WTC11 (cell line): ENCODE results near the gene UBL4B. TPM values are rescaled to one million over a fixed set of nuclear protein-coding genes. Genes with fewer than 3 reads are reported as not detected.

ENCODE experiments used
- ATAC-seq: fragments of 200-7000 bp; cut with Tn5 transposase; 2 replicates; pipeline ENCODE4 v1.10.0; 2021; ENCODE audit warnings: mild to moderate bottlenecking, moderate library complexity
- CTCF ChIA-PET: fragments of 300-600 bp; sonication (Branson Sonifier 250); formaldehyde crosslinking; loops from one replicate; lab custom pipeline; 2021; ENCODE audit warnings: antibody characterized with exemption; lab: Charles Lee
- POLR2A ChIA-PET: fragments of 350-600 bp; sonication (Branson Sonifier 250); formaldehyde crosslinking; loops from one replicate; lab custom pipeline; 2021; ENCODE audit warnings: antibody characterized with exemption; lab: Charles Lee
- DNase-seq: peaks from one replicate; pipeline ENCODE4 v3.0.0; 2021; ENCODE audit warnings: low spot score
- H3K27ac Mint-ChIP-seq: 2 replicates; pipeline ENCODE4 v1.8.0; 2021; ENCODE audit warnings: mixed read lengths
- H3K27me3 Mint-ChIP-seq: 2 replicates; pipeline ENCODE4 v1.8.0; 2021; ENCODE audit warnings: low read depth, mild to moderate bottlenecking, moderate library complexity, mixed read lengths
- H3K36me3 Mint-ChIP-seq: 2 replicates; pipeline ENCODE4 v1.8.0; 2021; ENCODE audit warnings: mixed read lengths
- H3K4me1 Mint-ChIP-seq: 2 replicates; pipeline ENCODE4 v1.8.0; 2022; ENCODE audit warnings: mixed read lengths
- H3K4me3 Mint-ChIP-seq: 2 replicates; pipeline ENCODE4 v1.8.0; 2021; ENCODE audit warnings: mild to moderate bottlenecking, moderate library complexity, mixed read lengths
- H3K9me3 Mint-ChIP-seq: 2 replicates; pipeline ENCODE4 v1.8.0; 2021; ENCODE audit warnings: mixed read lengths
- ESRRA ChIP-seq: sonication (generic); formaldehyde crosslinking; IDR thresholded peaks from 2 replicates; pipeline ENCODE4 v1.8.1; 2022; ENCODE audit warnings: mild to moderate bottlenecking, missing genetic modification reagents, borderline replicate concordance
- GRHL2 ChIP-seq: fragments of 250-450 bp; sonication (Bioruptor Pico); IDR thresholded peaks from 2 replicates; pipeline ENCODE4 v1.8.0; 2022; ENCODE audit warnings: mild to moderate bottlenecking, moderate library complexity; ENCODE audit not compliant: insufficient replicate concordance, severe bottlenecking
- GTF2I ChIP-seq: fragments of 250-450 bp; sonication (Bioruptor Pico); conservative IDR thresholded peaks from 2 replicates; pipeline ENCODE4 v1.4.0; 2021; ENCODE audit warnings: mild to moderate bottlenecking
- IRF2 ChIP-seq: sonication (generic); formaldehyde crosslinking; IDR thresholded peaks from 2 replicates; pipeline ENCODE4 v1.8.0; 2022; ENCODE audit warnings: low read depth, missing genetic modification reagents, borderline replicate concordance
- JAZF1 ChIP-seq: fragments of 250-450 bp; sonication (Bioruptor Pico); IDR thresholded peaks from 2 replicates; pipeline ENCODE4 v1.9.0; 2021; ENCODE audit warnings: moderate library complexity, mild to moderate bottlenecking, inconsistent platforms
- NFYB ChIP-seq: sonication (generic); formaldehyde crosslinking; conservative IDR thresholded peaks from 2 replicates; pipeline ENCODE4 v1.8.0; 2022; ENCODE audit warnings: low read depth, missing genetic modification reagents
- NR1H2 ChIP-seq: sonication (generic); formaldehyde crosslinking; IDR thresholded peaks from 2 replicates; pipeline ENCODE4 v1.9.0; 2021; ENCODE audit warnings: mild to moderate bottlenecking, moderate library complexity, missing genetic modification reagents
- PRRX2 ChIP-seq: fragments of 250-450 bp; sonication (Bioruptor Pico); IDR thresholded peaks from 2 replicates; pipeline ENCODE4 v1.8.0; 2021; ENCODE audit warnings: mild to moderate bottlenecking
- RELA ChIP-seq: sonication (generic); formaldehyde crosslinking; IDR thresholded peaks from 2 replicates; pipeline ENCODE4 v1.8.1; 2022; ENCODE audit warnings: missing genetic modification reagents, mild to moderate bottlenecking, borderline replicate concordance
- SOX15 ChIP-seq: fragments of 250-450 bp; sonication (Bioruptor Pico); IDR thresholded peaks from 2 replicates; pipeline ENCODE4 v1.9.0; 2021; ENCODE audit warnings: mild to moderate bottlenecking
- TCF7 ChIP-seq: sonication (generic); formaldehyde crosslinking; IDR thresholded peaks from 2 replicates; pipeline ENCODE4 v1.8.0; 2022; ENCODE audit warnings: mild to moderate bottlenecking, low read depth, missing genetic modification reagents, moderate library complexity
- TEAD4 ChIP-seq: sonication (generic); formaldehyde crosslinking; IDR thresholded peaks from 2 replicates; pipeline ENCODE4 v1.8.0; 2022; ENCODE audit warnings: mild to moderate bottlenecking, missing genetic modification reagents
- ZBTB21 ChIP-seq: sonication (generic); formaldehyde crosslinking; IDR thresholded peaks from 2 replicates; pipeline ENCODE4 v1.8.1; 2023; ENCODE audit warnings: mild to moderate bottlenecking, missing genetic modification reagents, borderline replicate concordance
- ZNF317 ChIP-seq: sonication (generic); formaldehyde crosslinking; IDR thresholded peaks from 2 replicates; pipeline ENCODE4 v1.8.1; 2023; ENCODE audit warnings: low read depth, mild to moderate bottlenecking, moderate library complexity, missing genetic modification reagents, borderline replicate concordance
- ZNF416 ChIP-seq: fragments of 250-450 bp; sonication (Bioruptor Pico); IDR thresholded peaks from 2 replicates; pipeline ENCODE4 v1.9.0; 2021; ENCODE audit warnings: mild to moderate bottlenecking, inconsistent platforms
- ZNF671 ChIP-seq: fragments of 250-450 bp; sonication (Bioruptor Pico); IDR thresholded peaks from 2 replicates; pipeline ENCODE4 v1.8.0; 2021; ENCODE audit warnings: mild to moderate bottlenecking
- total RNA-seq: library from RNA; stranded (reverse); gene quantifications from 3 replicates; pipeline ENCODE4 v1.2.3, GENCODE V29; 2021
- TF ChIP-seq, protein P1 (sequence below): sonication (generic); formaldehyde crosslinking; IDR thresholded peaks from 2 replicates; pipeline ENCODE4 v1.8.1; 2023; ENCODE audit warnings: mild to moderate bottlenecking, missing genetic modification reagents
- TF ChIP-seq, protein P2 (sequence below): sonication (generic); formaldehyde crosslinking; IDR thresholded peaks from 2 replicates; pipeline ENCODE4 v1.8.1; 2023; ENCODE audit warnings: mild to moderate bottlenecking, missing genetic modification reagents, moderate library complexity
- TF ChIP-seq, protein P3 (sequence below): fragments of 250-450 bp; sonication (Bioruptor Pico); IDR thresholded peaks from 2 replicates; pipeline ENCODE4 v1.9.0; 2021; ENCODE audit warnings: mild to moderate bottlenecking
- TF ChIP-seq, protein P4 (sequence below): sonication (generic); formaldehyde crosslinking; conservative IDR thresholded peaks from 2 replicates; pipeline ENCODE4 v1.8.1; 2023; ENCODE audit warnings: mild to moderate bottlenecking, low read depth, missing genetic modification reagents, moderate library complexity
- TF ChIP-seq, protein P5 (sequence below): sonication (generic); formaldehyde crosslinking; IDR thresholded peaks from 2 replicates; pipeline ENCODE4 v1.8.0; 2023; ENCODE audit warnings: missing genetic modification reagents, mild to moderate bottlenecking, borderline replicate concordance
- TF ChIP-seq, protein P6 (sequence below): fragments of 250-450 bp; sonication (Bioruptor Pico); IDR thresholded peaks from 2 replicates; pipeline ENCODE4 v1.9.0; 2021; ENCODE audit warnings: mild to moderate bottlenecking

UBL4B gene
- total RNA-seq, 1 experiment from 2014 or later, result 0.11 TPM

DNA sequence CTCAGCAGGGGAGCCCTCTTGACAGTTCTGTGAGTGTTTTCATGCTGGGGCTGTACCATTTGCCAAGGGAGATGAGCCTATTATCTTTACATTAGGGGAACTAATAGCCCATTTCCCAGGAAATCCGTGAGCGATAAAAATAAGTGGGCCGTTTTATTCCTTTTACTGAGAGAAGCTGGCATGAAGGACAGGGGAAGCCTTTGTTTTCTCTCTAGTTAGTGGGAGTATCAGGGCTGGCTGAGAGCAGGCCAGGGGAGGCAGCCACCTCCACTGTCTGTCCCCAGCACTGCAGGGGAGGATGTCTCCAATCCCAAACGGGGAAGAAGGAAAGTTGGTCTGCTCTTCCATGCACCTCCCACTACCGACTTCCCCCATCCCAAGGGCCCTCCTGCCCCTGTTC lies 2.5 kb downstream of the UBL4B start:
- TF ChIP-seq, protein P1, sequence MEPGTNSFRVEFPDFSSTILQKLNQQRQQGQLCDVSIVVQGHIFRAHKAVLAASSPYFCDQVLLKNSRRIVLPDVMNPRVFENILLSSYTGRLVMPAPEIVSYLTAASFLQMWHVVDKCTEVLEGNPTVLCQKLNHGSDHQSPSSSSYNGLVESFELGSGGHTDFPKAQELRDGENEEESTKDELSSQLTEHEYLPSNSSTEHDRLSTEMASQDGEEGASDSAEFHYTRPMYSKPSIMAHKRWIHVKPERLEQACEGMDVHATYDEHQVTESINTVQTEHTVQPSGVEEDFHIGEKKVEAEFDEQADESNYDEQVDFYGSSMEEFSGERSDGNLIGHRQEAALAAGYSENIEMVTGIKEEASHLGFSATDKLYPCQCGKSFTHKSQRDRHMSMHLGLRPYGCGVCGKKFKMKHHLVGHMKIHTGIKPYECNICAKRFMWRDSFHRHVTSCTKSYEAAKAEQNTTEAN (CRISPR knock-in tag), result no peak
- TF ChIP-seq JAZF1 (CRISPR knock-in tag) (no peak), GTF2I (CRISPR knock-in tag) (no peak), NFYB (CRISPR knock-in tag) (no peak), PRRX2 (CRISPR knock-in tag) (no peak), RELA (CRISPR knock-in tag) (no peak), ZNF671 (CRISPR knock-in tag) (no peak), NR1H2 (CRISPR knock-in tag) (no peak), SOX15 (CRISPR knock-in tag) (no peak), GRHL2 (CRISPR knock-in tag) (no peak), ZNF416 (CRISPR knock-in tag) (no peak), TEAD4 (no peak)
- TF ChIP-seq, all 79 proteins: peak for 0
- 0 out of 2 replicates have a peak, but pooled peaks cover 4% of the 10 kb centered on the region for H3K4me1 Mint-ChIP-seq
- H3K27ac Mint-ChIP-seq, result no peak overlapping the region
- CTCF ChIA-PET, result interaction anchor here (0.9 to 7.1 kb wide), 4 partner anchors 9 to 60 kb away, joined by 3 to 95 read pairs (median 22); no protein-coding TSS in a partner anchor
- POLR2A ChIA-PET, result no interaction called here
- H3K36me3 Mint-ChIP-seq, result no peaks in the 10 kb centered on the region
- no peaks in the 10 kb centered on the region; the same call in 1 of the 2 replicates for H3K9me3 Mint-ChIP-seq
- ATAC-seq (no peak), DNase-seq (no peak)
- no peaks in the 10 kb centered on the region; the same call in 1 of the 2 replicates for H3K27me3 Mint-ChIP-seq
- no peak overlapping the region for H3K4me3 Mint-ChIP-seq

DNA sequence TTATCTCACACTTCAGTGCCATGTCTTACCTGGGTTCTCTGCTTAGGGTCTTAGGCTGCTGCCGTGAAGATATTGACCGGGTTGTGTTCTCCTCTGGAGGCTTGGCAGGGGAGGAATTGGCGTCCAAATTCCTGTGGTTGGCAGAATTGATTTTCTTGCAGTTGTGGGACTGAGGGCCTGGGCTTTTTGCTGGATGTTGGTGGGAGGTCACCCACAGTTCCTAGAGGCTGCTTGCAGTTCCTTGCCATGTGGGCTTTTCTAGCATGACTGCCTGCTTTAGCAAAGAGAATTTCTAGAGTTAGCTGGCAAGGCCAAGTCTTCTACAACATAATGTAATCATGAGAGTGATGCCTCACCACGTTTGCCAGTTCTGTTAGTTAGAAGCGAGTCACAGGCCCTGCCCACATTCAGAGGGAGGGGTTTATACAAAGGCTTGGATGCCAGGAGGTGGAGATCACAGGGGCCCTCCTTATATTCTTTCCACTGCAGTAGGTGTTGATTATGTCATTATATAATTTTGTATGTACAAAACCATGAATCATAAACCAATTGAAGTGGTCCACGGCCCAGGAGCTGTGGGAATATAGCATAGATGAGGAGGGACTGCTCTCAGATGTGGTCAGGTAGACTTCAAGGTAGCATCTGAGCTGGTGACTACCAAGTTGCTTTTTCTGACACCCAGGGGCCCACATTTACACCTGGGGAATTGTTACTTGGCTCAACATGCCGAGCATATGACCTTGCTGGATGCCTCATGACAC lies 6.6 kb downstream of the UBL4B start:
- Mint-ChIP-seq H3K27ac (no peak overlapping the region), H3K27me3 (peaks cover 14% of the 10 kb centered on the region), H3K36me3 (peaks cover 8% of the 10 kb centered on the region)
- TF ChIP-seq, protein P2, sequence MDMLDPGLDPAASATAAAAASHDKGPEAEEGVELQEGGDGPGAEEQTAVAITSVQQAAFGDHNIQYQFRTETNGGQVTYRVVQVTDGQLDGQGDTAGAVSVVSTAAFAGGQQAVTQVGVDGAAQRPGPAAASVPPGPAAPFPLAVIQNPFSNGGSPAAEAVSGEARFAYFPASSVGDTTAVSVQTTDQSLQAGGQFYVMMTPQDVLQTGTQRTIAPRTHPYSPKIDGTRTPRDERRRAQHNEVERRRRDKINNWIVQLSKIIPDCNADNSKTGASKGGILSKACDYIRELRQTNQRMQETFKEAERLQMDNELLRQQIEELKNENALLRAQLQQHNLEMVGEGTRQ, result no peak
- no peak for TF ChIP-seq TCF7
- TF ChIP-seq NR1H2 (CRISPR knock-in tag), result no peak
- TF ChIP-seq ESRRA (CRISPR knock-in tag), result no peak
- TF ChIP-seq, protein P3, sequence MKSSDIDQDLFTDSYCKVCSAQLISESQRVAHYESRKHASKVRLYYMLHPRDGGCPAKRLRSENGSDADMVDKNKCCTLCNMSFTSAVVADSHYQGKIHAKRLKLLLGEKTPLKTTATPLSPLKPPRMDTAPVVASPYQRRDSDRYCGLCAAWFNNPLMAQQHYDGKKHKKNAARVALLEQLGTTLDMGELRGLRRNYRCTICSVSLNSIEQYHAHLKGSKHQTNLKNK (CRISPR knock-in tag), result no peak
- TF ChIP-seq, protein P4, sequence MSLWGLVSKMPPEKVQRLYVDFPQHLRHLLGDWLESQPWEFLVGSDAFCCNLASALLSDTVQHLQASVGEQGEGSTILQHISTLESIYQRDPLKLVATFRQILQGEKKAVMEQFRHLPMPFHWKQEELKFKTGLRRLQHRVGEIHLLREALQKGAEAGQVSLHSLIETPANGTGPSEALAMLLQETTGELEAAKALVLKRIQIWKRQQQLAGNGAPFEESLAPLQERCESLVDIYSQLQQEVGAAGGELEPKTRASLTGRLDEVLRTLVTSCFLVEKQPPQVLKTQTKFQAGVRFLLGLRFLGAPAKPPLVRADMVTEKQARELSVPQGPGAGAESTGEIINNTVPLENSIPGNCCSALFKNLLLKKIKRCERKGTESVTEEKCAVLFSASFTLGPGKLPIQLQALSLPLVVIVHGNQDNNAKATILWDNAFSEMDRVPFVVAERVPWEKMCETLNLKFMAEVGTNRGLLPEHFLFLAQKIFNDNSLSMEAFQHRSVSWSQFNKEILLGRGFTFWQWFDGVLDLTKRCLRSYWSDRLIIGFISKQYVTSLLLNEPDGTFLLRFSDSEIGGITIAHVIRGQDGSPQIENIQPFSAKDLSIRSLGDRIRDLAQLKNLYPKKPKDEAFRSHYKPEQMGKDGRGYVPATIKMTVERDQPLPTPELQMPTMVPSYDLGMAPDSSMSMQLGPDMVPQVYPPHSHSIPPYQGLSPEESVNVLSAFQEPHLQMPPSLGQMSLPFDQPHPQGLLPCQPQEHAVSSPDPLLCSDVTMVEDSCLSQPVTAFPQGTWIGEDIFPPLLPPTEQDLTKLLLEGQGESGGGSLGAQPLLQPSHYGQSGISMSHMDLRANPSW (CRISPR knock-in tag), result no peak
- TF ChIP-seq, protein P5, sequence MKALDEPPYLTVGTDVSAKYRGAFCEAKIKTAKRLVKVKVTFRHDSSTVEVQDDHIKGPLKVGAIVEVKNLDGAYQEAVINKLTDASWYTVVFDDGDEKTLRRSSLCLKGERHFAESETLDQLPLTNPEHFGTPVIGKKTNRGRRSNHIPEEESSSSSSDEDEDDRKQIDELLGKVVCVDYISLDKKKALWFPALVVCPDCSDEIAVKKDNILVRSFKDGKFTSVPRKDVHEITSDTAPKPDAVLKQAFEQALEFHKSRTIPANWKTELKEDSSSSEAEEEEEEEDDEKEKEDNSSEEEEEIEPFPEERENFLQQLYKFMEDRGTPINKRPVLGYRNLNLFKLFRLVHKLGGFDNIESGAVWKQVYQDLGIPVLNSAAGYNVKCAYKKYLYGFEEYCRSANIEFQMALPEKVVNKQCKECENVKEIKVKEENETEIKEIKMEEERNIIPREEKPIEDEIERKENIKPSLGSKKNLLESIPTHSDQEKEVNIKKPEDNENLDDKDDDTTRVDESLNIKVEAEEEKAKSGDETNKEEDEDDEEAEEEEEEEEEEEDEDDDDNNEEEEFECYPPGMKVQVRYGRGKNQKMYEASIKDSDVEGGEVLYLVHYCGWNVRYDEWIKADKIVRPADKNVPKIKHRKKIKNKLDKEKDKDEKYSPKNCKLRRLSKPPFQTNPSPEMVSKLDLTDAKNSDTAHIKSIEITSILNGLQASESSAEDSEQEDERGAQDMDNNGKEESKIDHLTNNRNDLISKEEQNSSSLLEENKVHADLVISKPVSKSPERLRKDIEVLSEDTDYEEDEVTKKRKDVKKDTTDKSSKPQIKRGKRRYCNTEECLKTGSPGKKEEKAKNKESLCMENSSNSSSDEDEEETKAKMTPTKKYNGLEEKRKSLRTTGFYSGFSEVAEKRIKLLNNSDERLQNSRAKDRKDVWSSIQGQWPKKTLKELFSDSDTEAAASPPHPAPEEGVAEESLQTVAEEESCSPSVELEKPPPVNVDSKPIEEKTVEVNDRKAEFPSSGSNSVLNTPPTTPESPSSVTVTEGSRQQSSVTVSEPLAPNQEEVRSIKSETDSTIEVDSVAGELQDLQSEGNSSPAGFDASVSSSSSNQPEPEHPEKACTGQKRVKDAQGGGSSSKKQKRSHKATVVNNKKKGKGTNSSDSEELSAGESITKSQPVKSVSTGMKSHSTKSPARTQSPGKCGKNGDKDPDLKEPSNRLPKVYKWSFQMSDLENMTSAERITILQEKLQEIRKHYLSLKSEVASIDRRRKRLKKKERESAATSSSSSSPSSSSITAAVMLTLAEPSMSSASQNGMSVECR (CRISPR knock-in tag), result no peak
- no peak for TF ChIP-seq ZNF317
- TF ChIP-seq IRF2 (CRISPR knock-in tag), result no peak
- no peak for TF ChIP-seq ZBTB21
- TF ChIP-seq, protein P6, sequence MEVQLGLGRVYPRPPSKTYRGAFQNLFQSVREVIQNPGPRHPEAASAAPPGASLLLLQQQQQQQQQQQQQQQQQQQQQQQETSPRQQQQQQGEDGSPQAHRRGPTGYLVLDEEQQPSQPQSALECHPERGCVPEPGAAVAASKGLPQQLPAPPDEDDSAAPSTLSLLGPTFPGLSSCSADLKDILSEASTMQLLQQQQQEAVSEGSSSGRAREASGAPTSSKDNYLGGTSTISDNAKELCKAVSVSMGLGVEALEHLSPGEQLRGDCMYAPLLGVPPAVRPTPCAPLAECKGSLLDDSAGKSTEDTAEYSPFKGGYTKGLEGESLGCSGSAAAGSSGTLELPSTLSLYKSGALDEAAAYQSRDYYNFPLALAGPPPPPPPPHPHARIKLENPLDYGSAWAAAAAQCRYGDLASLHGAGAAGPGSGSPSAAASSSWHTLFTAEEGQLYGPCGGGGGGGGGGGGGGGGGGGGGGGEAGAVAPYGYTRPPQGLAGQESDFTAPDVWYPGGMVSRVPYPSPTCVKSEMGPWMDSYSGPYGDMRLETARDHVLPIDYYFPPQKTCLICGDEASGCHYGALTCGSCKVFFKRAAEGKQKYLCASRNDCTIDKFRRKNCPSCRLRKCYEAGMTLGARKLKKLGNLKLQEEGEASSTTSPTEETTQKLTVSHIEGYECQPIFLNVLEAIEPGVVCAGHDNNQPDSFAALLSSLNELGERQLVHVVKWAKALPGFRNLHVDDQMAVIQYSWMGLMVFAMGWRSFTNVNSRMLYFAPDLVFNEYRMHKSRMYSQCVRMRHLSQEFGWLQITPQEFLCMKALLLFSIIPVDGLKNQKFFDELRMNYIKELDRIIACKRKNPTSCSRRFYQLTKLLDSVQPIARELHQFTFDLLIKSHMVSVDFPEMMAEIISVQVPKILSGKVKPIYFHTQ, result no peak
- TF ChIP-seq RELA (CRISPR knock-in tag), result no peak

More for the DNA sequence above, 6.6 kb downstream of the UBL4B start:
- CTCF ChIA-PET, result interaction anchor here (1.0 to 7.1 kb wide), 2 partner anchors 13 to 29 kb away, joined by 4 to 95 read pairs; no protein-coding TSS in a partner anchor
- DNase-seq (no peak), ATAC-seq (no peak)
- Mint-ChIP-seq H3K9me3 (peaks cover 30% of the 10 kb centered on the region), H3K4me1 (0 out of 2 replicates have a peak, but pooled peaks cover 4% of the 10 kb centered on the region), H3K4me3 (no peak overlapping the region)
- POLR2A ChIA-PET, result no interaction called here
